Measurements from ENCODE around the gene PPM1H. TPM values are rescaled to one million over a fixed set of nuclear protein-coding genes. Genes with fewer than 3 reads are reported as not detected.

PPM1H gene
- total RNA-seq, 2 donors from 2014 or later: 46.4 to 74.4 TPM

DNA sequence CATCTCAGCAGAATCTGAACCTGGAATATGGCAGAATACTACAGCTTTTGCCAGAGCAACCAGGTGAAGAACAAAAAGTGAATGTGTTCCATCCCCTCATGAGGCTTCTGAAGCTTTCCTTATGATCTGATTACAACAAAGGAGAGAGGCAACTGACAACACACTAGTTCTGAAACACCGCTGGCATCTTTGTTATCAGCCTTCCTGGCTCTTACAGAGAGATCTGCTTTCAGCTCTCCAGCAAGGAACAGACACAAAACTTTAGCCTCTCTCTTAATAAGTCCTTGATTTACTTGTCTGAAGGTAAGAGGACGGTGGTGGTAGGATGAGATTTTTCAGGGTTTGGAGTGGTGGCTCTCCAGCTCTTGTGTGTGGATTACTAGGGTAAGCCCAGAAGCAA, 227.0 kb downstream of the PPM1H start:
- DNase-seq: no peak
- Mint-ChIP-seq H3K4me3 (peak overlapping the region; percentile 14), H3K4me1 (peaks cover 52% of the 10 kb centered on the region), H3K27ac (peak overlapping the region; percentile 78), H3K9me3 (no peaks in the 10 kb centered on the region), H3K27me3 (ENCODE audit: insufficient read depth) (no peaks in the 10 kb centered on the region), H3K36me3 (ENCODE audit: low read depth) (peaks cover 21% of the 10 kb centered on the region)
- H3K9me3 ChIP-seq (ENCODE audit: control insufficient read depth, low read length): no peaks in the 10 kb centered on the region
- TF ChIP-seq CTCF (conservative IDR thresholded peaks at IDR 0.05): no peak
- peaks cover 12% of the 10 kb centered on the region for H3K4me1 ChIP-seq (ENCODE audit: control insufficient read depth, insufficient read depth, low read length)
- no peak overlapping the region for H3K9ac ChIP-seq (ENCODE audit: extremely low read depth, low read length, poor library complexity, severe bottlenecking)
- H3K27me3 ChIP-seq (ENCODE audit: control insufficient read depth, insufficient read depth, low read length, poor library complexity, severe bottlenecking): no peaks in the 10 kb centered on the region
- no peak overlapping the region for H3K27ac ChIP-seq (ENCODE audit: low read depth, low read length)
- H3K36me3 ChIP-seq (ENCODE audit: control insufficient read depth, insufficient read depth, low read length): no peaks in the 10 kb centered on the region
- WGBS, 2 experiments (ENCODE audit: insufficient coverage in 1 of 2, insufficient read length in 1 of 2): 95% methylated on average over 2 of the region's 2 CpGs; no CpG with 5 or more reads in 1 of the 2 experiments
- no peak overlapping the region for H3K4me3 ChIP-seq (ENCODE audit: low read length)

DNA sequence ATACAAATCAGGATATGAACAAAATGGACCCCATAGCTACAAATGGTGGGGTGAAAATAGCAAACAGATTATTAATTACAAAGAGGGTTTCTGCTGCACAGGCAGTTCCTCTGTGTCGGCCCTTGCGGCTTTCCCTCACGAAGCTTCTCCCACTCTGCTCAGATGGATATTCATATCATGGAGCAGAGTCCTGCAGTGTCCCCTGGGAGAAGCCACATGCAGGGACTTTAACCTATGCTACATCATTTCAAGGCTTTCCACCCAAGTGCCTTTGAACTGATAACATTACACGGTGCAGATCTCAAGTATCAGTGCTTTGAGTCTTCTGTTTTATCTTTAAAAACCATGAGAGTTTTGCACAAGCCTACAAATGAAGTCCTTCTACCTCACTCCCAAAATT, 229.1 kb downstream of the PPM1H start:
- Mint-ChIP-seq H3K9me3 (no peaks in the 10 kb centered on the region), H3K27ac (peak overlapping the region; percentile 73), H3K4me3 (no peak overlapping the region), H3K27me3 (ENCODE audit: insufficient read depth) (no peaks in the 10 kb centered on the region), H3K36me3 (ENCODE audit: low read depth) (peaks cover 12% of the 10 kb centered on the region), H3K4me1 (peaks cover 61% of the 10 kb centered on the region)
- Histone ChIP-seq H3K27me3 (ENCODE audit: control insufficient read depth, insufficient read depth, low read length, poor library complexity, severe bottlenecking) (no peaks in the 10 kb centered on the region), H3K4me1 (ENCODE audit: control insufficient read depth, insufficient read depth, low read length) (peaks cover 15% of the 10 kb centered on the region), H3K36me3 (ENCODE audit: control insufficient read depth, insufficient read depth, low read length) (no peaks in the 10 kb centered on the region), H3K9me3 (ENCODE audit: control insufficient read depth, low read length) (no peaks in the 10 kb centered on the region), H3K4me3 (ENCODE audit: low read length) (no peak overlapping the region), H3K27ac (ENCODE audit: low read depth, low read length) (no peak overlapping the region), H3K9ac (ENCODE audit: extremely low read depth, low read length, poor library complexity, severe bottlenecking) (no peak overlapping the region)
- DNase-seq: no peak
- TF ChIP-seq CTCF (conservative IDR thresholded peaks at IDR 0.05): no peak
- 90 to 98% methylated on average over 4 of the region's 4 CpGs for WGBS, 2 experiments (ENCODE audit: insufficient coverage in 1 of 2, insufficient read length in 1 of 2)

DNA sequence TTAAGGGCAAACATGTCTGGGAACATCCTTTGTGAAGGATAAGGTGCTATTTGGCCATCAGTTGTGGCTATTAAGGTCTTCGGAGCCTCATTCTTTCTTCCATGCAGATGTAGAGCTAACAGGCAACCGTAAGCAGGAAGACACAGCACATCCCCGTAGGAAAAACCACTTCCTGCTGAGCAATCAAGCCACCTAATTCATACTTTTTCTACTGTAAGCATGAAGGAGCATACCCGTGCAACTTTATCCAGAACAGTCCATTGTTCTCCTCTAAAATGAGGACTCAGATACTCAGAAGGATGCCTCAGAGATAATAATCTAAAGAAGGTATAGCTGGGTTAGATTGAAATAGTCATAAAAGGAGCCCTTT, 232.0 kb downstream of the PPM1H start:
- H3K9me3 ChIP-seq (ENCODE audit: control insufficient read depth, low read length): no peaks in the 10 kb centered on the region
- Mint-ChIP-seq H3K36me3 (ENCODE audit: low read depth) (peaks cover 9% of the 10 kb centered on the region), H3K27me3 (ENCODE audit: insufficient read depth) (no peaks in the 10 kb centered on the region), H3K9me3 (no peaks in the 10 kb centered on the region), H3K4me3 (no peak overlapping the region), H3K27ac (peak overlapping the region; percentile 90), H3K4me1 (peaks cover 43% of the 10 kb centered on the region)
- no peak overlapping the region for H3K4me3 ChIP-seq (ENCODE audit: low read length)
- DNase-seq: no peak
- no peaks in the 10 kb centered on the region for H3K27me3 ChIP-seq (ENCODE audit: control insufficient read depth, insufficient read depth, low read length, poor library complexity, severe bottlenecking)
- peak overlapping the region; percentile 1 for H3K27ac ChIP-seq (ENCODE audit: low read depth, low read length)
- 50 to 68% methylated on average over 3 to 4 of the region's 4 CpGs for WGBS, 2 experiments (ENCODE audit: insufficient coverage in 1 of 2, insufficient read length in 1 of 2)
- no peak overlapping the region for H3K9ac ChIP-seq (ENCODE audit: extremely low read depth, low read length, poor library complexity, severe bottlenecking)
- no peaks in the 10 kb centered on the region for H3K36me3 ChIP-seq (ENCODE audit: control insufficient read depth, insufficient read depth, low read length)
- H3K4me1 ChIP-seq (ENCODE audit: control insufficient read depth, insufficient read depth, low read length): peaks cover 11% of the 10 kb centered on the region
- TF ChIP-seq CTCF (conservative IDR thresholded peaks at IDR 0.05): no peak

Data from endodermal cell (in vitro differentiated cells).